Measurements from ENCODE around the gene SPRTN. TPM values are rescaled to one million over a fixed set of nuclear protein-coding genes. Genes with fewer than 3 reads are reported as not detected.

The SPRTN gene
- total RNA-seq, 1 donor from 2014 or later = 9.6 TPM

- DNase-seq = no peak
- Histone ChIP-seq H3K36me3 (no peaks in the 10 kb centered on the region), H3K27ac (no peak overlapping the region), H3K27me3 (no peaks in the 10 kb centered on the region), H3K9me3 (no peaks in the 10 kb centered on the region), H3K4me1 (peaks cover 40% of the 10 kb centered on the region), H3K4me3 (peak overlapping the region; percentile 98)
- intact Hi-C loops (cut with DNase I) = no loop called here
- no peak for ATAC-seq
- TF ChIP-seq CTCF (IDR thresholded peaks at IDR 0.05) = no peak
Measured at GRCh38 chr1:231332761-231333160, 5.3 kb upstream of the SPRTN start.

- peak overlapping the region; percentile 98 for H3K4me3 ChIP-seq
- ATAC-seq (no peak), DNase-seq (no peak)
- TF ChIP-seq CTCF (IDR thresholded peaks at IDR 0.05) = no peak
- H3K9me3 ChIP-seq = no peaks in the 10 kb centered on the region
- intact Hi-C loops (cut with DNase I) = no loop called here
- peaks cover 45% of the 10 kb centered on the region for H3K4me1 ChIP-seq
- no peaks in the 10 kb centered on the region for H3K27me3 ChIP-seq
- H3K27ac ChIP-seq = no peak overlapping the region
- H3K36me3 ChIP-seq = no peaks in the 10 kb centered on the region
Measured at GRCh38 chr1:231334079-231334666, 3.9 kb upstream of the SPRTN start.

GRCh38 chr1:231334952-231335351 is 3.1 kb upstream of the SPRTN start:
- H3K4me3 ChIP-seq = peak overlapping the region; percentile 98
- TF ChIP-seq CTCF (IDR thresholded peaks at IDR 0.05) = no peak
- no peaks in the 10 kb centered on the region for H3K36me3 ChIP-seq
- ATAC-seq (no peak), DNase-seq (no peak)
- no peak overlapping the region for H3K27ac ChIP-seq
- H3K9me3 ChIP-seq = no peaks in the 10 kb centered on the region
- H3K4me1 ChIP-seq = peaks cover 51% of the 10 kb centered on the region
- no peaks in the 10 kb centered on the region for H3K27me3 ChIP-seq
- intact Hi-C loops (cut with DNase I) = no loop called here

- DNase-seq (no peak), ATAC-seq (no peak)
- H3K4me3 ChIP-seq = peak overlapping the region; percentile 98
- intact Hi-C loops (cut with DNase I) = no loop called here
- H3K27ac ChIP-seq = no peak overlapping the region
- H3K27me3 ChIP-seq = no peaks in the 10 kb centered on the region
- H3K36me3 ChIP-seq = no peaks in the 10 kb centered on the region
- TF ChIP-seq CTCF (IDR thresholded peaks at IDR 0.05) = no peak
- no peaks in the 10 kb centered on the region for H3K9me3 ChIP-seq
- H3K4me1 ChIP-seq = peaks cover 51% of the 10 kb centered on the region
Measured at GRCh38 chr1:231335663-231336602, 2.2 kb upstream of the SPRTN start.

GRCh38 chr1:231337043-231337471 is 1.0 kb upstream of the SPRTN start:
- Histone ChIP-seq H3K27ac (peak overlapping the region; percentile 98), H3K9me3 (no peaks in the 10 kb centered on the region), H3K36me3 (peaks cover 3% of the 10 kb centered on the region), H3K4me3 (peak overlapping the region; percentile 98), H3K27me3 (no peaks in the 10 kb centered on the region), H3K4me1 (peaks cover 51% of the 10 kb centered on the region)
- TF ChIP-seq CTCF (IDR thresholded peaks at IDR 0.05) = no peak
- DNase-seq = no peak
- peak; percentile 28 for ATAC-seq
- intact Hi-C loops (cut with DNase I) = no loop called here
